ENCODE measurements around the gene AUNIP. TPM values are rescaled to one million over a fixed set of nuclear protein-coding genes. Genes with fewer than 3 reads are reported as not detected.

The AUNIP gene
- total and polyA plus RNA-seq, 2 experiments from 2014 or later = 2.2 to 2.3 TPM

DNA sequence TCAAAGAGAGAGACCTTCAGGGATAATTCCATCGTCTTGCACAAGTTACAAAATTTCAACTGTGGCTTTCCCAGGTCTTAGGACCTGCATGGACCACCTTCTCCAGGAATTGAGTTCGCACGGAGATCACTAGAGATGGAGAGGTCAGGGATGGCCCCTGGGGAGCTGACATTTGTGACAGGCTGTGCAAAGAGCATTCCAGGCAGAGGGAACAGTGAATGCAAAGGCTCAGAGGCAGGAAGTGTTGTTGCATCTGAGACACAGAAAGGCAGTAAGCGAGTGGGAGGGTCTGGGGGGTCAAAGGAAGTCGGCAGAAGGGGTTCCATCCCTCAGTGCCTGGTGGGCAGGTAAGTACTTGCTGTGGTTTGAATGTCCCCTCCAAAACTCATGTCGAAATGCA lies 68.8 kb downstream of the AUNIP start:
- Histone ChIP-seq H3K79me2 (ENCODE audit: insufficient read depth) (no peaks in the 10 kb centered on the region), H3K9me3 (ENCODE audit: low read depth) (no peaks in the 10 kb centered on the region)

DNA sequence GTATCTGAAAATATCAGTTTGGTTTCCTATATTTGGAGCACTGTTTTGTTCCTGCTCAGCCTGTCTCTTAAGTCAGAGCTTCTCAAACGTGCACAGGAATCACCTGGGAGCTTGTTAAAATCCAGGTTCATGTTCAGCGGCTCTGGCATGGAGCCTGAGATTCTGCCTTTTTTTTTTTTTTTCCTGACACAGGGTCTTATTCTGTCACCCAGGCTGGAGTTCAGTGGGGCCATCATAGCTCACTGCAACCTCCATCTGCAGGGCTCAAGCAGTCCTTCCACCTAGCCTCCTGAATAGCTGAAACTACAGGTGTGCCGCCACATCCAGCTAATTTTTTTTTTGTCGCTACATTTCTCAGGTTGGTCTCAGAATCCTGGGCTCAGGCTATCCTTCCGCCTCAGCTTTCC lies 71.5 kb downstream of the AUNIP start:
- WGBS, 2 experiments (ENCODE audit: low coverage in 1 of 2, low lambda C conversion rate in 2 of 2, missing lambda C conversion rate in 2 of 2) = 74 to 75% methylated on average over 5 of the region's 5 CpGs
- H3K27ac ChIP-seq = no peak overlapping the region
- no peak overlapping the region for H3K4me2 ChIP-seq (ENCODE audit: unreplicated experiment)
- H3F3A ChIP-seq (ENCODE audit: insufficient read depth) = no peaks in the 10 kb centered on the region; the same call in 1 of the 2 replicates
- no peak overlapping the region for H3K4me3 ChIP-seq
- no peaks in the 10 kb centered on the region for H3K9me3 ChIP-seq (ENCODE audit: low read depth)
- H3K79me2 ChIP-seq (ENCODE audit: insufficient read depth) = no peaks in the 10 kb centered on the region
- no peaks in the 10 kb centered on the region for H3K36me3 ChIP-seq (ENCODE audit: low read depth)
- no peaks in the 10 kb centered on the region for H3K4me1 ChIP-seq (ENCODE audit: insufficient read depth)
- no peaks in the 10 kb centered on the region for H4K20me1 ChIP-seq (ENCODE audit: insufficient read depth)
- H3K9ac ChIP-seq = no peak overlapping the region
- H3K9me2 ChIP-seq (ENCODE audit: insufficient read depth) = no peaks in the 10 kb centered on the region
- TF ChIP-seq EZH2phosphoT487 (IDR thresholded peaks at IDR 0.05; ENCODE audit: insufficient read depth, low read depth) = no peak
- TF ChIP-seq EZH2 (IDR thresholded peaks at IDR 0.05; ENCODE audit: insufficient read depth, poor library complexity, severe bottlenecking) = no peak
- no peaks in the 10 kb centered on the region for H3K27me3 ChIP-seq (replicated peaks; ENCODE audit: insufficient read depth)
- in situ Hi-C loops (cut with MboI) = no loop called here
- no peak overlapping the region for H2AFZ ChIP-seq
- DNase-seq = no peak

More for the DNA sequence above, 68.8 kb downstream of the AUNIP start:
- no peak overlapping the region for H3K9ac ChIP-seq
- TF ChIP-seq EZH2phosphoT487 (IDR thresholded peaks at IDR 0.05; ENCODE audit: insufficient read depth, low read depth) (no peak), EZH2 (IDR thresholded peaks at IDR 0.05; ENCODE audit: insufficient read depth, poor library complexity, severe bottlenecking) (no peak)
- H3K4me3 ChIP-seq = no peak overlapping the region
- no peaks in the 10 kb centered on the region for H4K20me1 ChIP-seq (ENCODE audit: insufficient read depth)
- no peak for DNase-seq
- WGBS, 2 experiments (ENCODE audit: low coverage in 1 of 2, low lambda C conversion rate in 2 of 2, missing lambda C conversion rate in 2 of 2) = 70 to 78% methylated on average over 6 of the region's 6 CpGs
- no peaks in the 10 kb centered on the region for H3K36me3 ChIP-seq (ENCODE audit: low read depth)
- no peak overlapping the region for H3K4me2 ChIP-seq (ENCODE audit: unreplicated experiment)
- no peaks in the 10 kb centered on the region for H3K9me2 ChIP-seq (ENCODE audit: insufficient read depth)
- no peak overlapping the region for H3K27ac ChIP-seq
- peaks cover 5% of the 10 kb centered on the region; the same call in 1 of the 2 replicates for H3F3A ChIP-seq (ENCODE audit: insufficient read depth)
- H3K27me3 ChIP-seq (replicated peaks; ENCODE audit: insufficient read depth) = no peaks in the 10 kb centered on the region
- H3K4me1 ChIP-seq (ENCODE audit: insufficient read depth) = peaks cover 4% of the 10 kb centered on the region; the same call in 1 of the 2 replicates
- H2AFZ ChIP-seq = no peak overlapping the region
- in situ Hi-C loops (cut with MboI) = loop anchor here (10.0 kb wide), 1 partner anchor 176 kb away; the partner anchor contains the start of gene MAN1C1

DNA sequence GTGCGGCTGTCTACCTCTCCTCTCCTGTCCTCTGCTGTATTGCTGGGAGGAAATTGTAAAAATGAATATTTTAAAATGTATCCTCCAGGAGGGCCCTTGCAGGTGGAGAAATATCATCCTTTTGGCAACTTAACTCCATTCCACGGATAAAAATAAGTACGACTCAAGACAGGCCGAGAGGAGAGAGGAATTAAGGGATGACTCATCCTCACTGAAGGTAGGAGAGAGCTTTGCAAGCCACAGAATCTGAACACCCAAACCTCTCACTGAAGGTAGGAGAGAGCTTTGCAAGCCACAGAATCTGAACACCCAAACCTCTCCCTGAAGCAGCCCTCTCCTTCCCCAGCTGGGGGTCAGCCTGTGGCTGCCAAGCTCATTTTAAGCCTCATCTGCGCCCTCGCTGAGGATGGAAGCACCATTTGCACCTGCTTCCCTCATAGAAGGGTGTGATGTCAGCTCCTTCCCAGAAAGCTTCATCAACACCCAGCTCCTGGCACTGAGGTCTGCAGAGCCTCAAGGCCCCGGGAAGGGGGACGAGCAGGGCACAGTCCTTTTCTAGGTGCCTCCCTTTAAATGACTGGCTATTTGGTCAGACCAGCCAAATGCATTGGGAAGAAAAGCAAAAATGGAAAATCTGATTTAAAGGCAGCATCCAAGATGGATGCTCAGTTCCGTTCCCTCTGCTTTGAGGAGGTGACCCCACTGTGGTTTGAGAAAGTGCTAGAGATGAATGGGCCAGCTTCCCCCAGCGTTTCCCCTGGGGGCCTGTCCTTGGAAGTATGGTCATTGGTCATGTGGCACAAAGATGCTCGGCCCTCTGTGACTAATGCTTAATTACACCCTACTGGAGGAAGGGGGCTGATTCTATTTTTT lies 72.1 kb downstream of the AUNIP start:
- Histone ChIP-seq H3K4me2 (ENCODE audit: unreplicated experiment) (peak overlapping the region; percentile 4), H3K4me3 (no peak overlapping the region), H3K9me3 (ENCODE audit: low read depth) (no peaks in the 10 kb centered on the region), H2AFZ (no peak overlapping the region), H3K79me2 (ENCODE audit: insufficient read depth) (no peaks in the 10 kb centered on the region), H3K36me3 (ENCODE audit: low read depth) (no peaks in the 10 kb centered on the region), H3K27me3 (replicated peaks; ENCODE audit: insufficient read depth) (no peaks in the 10 kb centered on the region), H3K4me1 (ENCODE audit: insufficient read depth) (no peaks in the 10 kb centered on the region), H3K9ac (no peak overlapping the region), H3F3A (ENCODE audit: insufficient read depth) (no peaks in the 10 kb centered on the region; the same call in 1 of the 2 replicates), H4K20me1 (ENCODE audit: insufficient read depth) (no peaks in the 10 kb centered on the region), H3K9me2 (ENCODE audit: insufficient read depth) (no peaks in the 10 kb centered on the region), H3K27ac (no peak overlapping the region)
- TF ChIP-seq EZH2 (IDR thresholded peaks at IDR 0.05; ENCODE audit: insufficient read depth, poor library complexity, severe bottlenecking) = no peak
- no peak for TF ChIP-seq EZH2phosphoT487 (IDR thresholded peaks at IDR 0.05; ENCODE audit: insufficient read depth, low read depth)
- peak; percentile 62 for DNase-seq
- 43 to 45% methylated on average over 11 of the region's 11 CpGs for WGBS, 2 experiments (ENCODE audit: low coverage in 1 of 2, low lambda C conversion rate in 2 of 2, missing lambda C conversion rate in 2 of 2)
- in situ Hi-C loops (cut with MboI) = no loop called here

DNA sequence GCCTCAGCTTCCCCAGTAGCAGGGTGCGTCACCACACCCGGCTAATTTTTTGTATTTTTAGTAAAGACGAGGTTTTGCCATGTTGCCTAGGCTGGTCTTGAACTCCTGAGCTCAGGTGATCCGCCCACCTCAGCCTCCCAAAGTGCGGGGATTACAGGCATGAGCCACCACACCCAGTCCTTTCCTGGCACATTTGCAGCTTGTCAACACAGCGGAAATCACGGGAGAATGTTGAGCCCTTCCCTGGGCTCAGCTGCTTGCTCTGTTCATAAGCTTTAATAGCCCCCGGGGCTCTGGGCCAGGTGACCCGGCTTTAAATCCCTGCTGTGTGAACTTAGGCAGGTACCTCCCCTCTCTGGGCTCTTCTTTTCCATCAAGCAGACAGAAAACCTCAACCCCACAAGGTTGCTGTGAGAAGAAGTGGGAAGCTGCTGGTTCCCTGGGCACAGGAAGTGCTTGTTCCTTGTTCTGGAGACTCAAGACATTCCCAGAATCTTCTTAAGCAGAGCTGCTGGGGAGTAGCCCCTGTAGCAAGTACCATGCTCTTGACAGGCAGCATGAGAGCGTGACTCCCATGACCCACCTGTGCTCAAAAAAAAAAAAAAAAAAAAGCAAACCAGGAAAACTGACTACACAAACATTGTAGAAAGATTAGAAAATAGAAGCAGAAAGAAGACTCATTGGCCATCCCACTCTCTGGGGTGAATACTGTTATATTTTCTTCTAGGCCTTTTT lies 73.8 kb downstream of the AUNIP start:
- Histone ChIP-seq H3K9me3 (ENCODE audit: low read depth) (no peaks in the 10 kb centered on the region), H3K4me1 (ENCODE audit: insufficient read depth) (no peaks in the 10 kb centered on the region), H3K27ac (no peak overlapping the region), H3K9ac (no peak overlapping the region), H3K36me3 (ENCODE audit: low read depth) (no peaks in the 10 kb centered on the region), H3K27me3 (replicated peaks; ENCODE audit: insufficient read depth) (no peaks in the 10 kb centered on the region), H4K20me1 (ENCODE audit: insufficient read depth) (no peaks in the 10 kb centered on the region), H3K79me2 (ENCODE audit: insufficient read depth) (no peaks in the 10 kb centered on the region), H3K4me3 (no peak overlapping the region), H3K9me2 (ENCODE audit: insufficient read depth) (no peaks in the 10 kb centered on the region), H3F3A (ENCODE audit: insufficient read depth) (no peaks in the 10 kb centered on the region; the same call in 1 of the 2 replicates), H2AFZ (no peak overlapping the region), H3K4me2 (ENCODE audit: unreplicated experiment) (no peak overlapping the region)
- no peak for DNase-seq
- in situ Hi-C loops (cut with MboI) = no loop called here
- WGBS, 2 experiments (ENCODE audit: low coverage in 1 of 2, low lambda C conversion rate in 2 of 2, missing lambda C conversion rate in 2 of 2) = 79 to 84% methylated on average over 10 of the region's 10 CpGs
- TF ChIP-seq EZH2phosphoT487 (IDR thresholded peaks at IDR 0.05; ENCODE audit: insufficient read depth, low read depth) (no peak), EZH2 (IDR thresholded peaks at IDR 0.05; ENCODE audit: insufficient read depth, poor library complexity, severe bottlenecking) (no peak)

Measured in GM23248 (cell line).